Osteocyte (in vitro differentiated cells): ENCODE data around the gene ZNF302. TPM values are rescaled to one million over a fixed set of nuclear protein-coding genes. Genes with fewer than 3 reads are reported as not detected.

Source experiments
- DNase-seq: peaks from one replicate; pipeline ENCODE4 v3.0.0; 2021; ENCODE audit warnings: mixed read lengths; ENCODE audit not compliant: unreplicated experiment; ENCODE audit errors: extremely low spot score
- H3K27ac Mint-ChIP-seq: one replicate; pipeline ENCODE4 v1.8.0; 2021; ENCODE audit warnings: mild to moderate bottlenecking, mixed read lengths; ENCODE audit not compliant: unreplicated experiment
- H3K27me3 Mint-ChIP-seq: one replicate; pipeline ENCODE4 v1.8.0; 2021; ENCODE audit warnings: mixed read lengths; ENCODE audit not compliant: unreplicated experiment
- H3K36me3 Mint-ChIP-seq: one replicate; pipeline ENCODE4 v1.8.0; 2021; ENCODE audit warnings: mixed read lengths; ENCODE audit not compliant: unreplicated experiment
- H3K4me1 Mint-ChIP-seq: one replicate; pipeline ENCODE4 v1.8.0; 2021; ENCODE audit warnings: mixed read lengths; ENCODE audit not compliant: unreplicated experiment
- H3K4me3 Mint-ChIP-seq: one replicate; pipeline ENCODE4 v1.8.0; 2021; ENCODE audit warnings: mild to moderate bottlenecking, moderate library complexity, mixed read lengths; ENCODE audit not compliant: unreplicated experiment
- H3K9me3 Mint-ChIP-seq: one replicate; pipeline ENCODE4 v1.8.0; 2021; ENCODE audit warnings: mixed read lengths; ENCODE audit not compliant: unreplicated experiment
- CTCF ChIP-seq: fragments of 200-600 bp; sonication (generic); IDR thresholded peaks from 2 replicates; pipeline ENCODE4 v1.5.0; 2021; ENCODE audit warnings: antibody characterized with exemption, mild to moderate bottlenecking, moderate library complexity
- long read RNA-seq: library from polyadenylated mRNA; unstranded; transcript quantifications from one replicate; pipeline ENCODE4 v2.0.0, GENCODE V29; 2021
- total RNA-seq: library from RNA; stranded (reverse); gene quantifications from 2 replicates; pipeline ENCODE4 v1.2.1, GENCODE V29; 2021

The ZNF302 gene
- total RNA-seq = 34.7 and 35.0 TPM in 2 replicates
- long read RNA-seq, transcript ZNF302-213 (3 exons, 568 nt) = minor isoform, 5 of 276 reads
- long read RNA-seq, transcript ZNF302-206 (5 exons, 2,849 nt) = minor isoform, 8 of 276 reads
- long read RNA-seq, transcript ZNF302-203 (5 exons, 2,600 nt) = minor isoform, 67 of 276 reads
- long read RNA-seq, transcript ZNF302-201 (5 exons, 2,590 nt) = major isoform, 93 of 276 reads
- long read RNA-seq, partial matches to known transcripts = 4 of 276 reads
- long read RNA-seq, other reads (novel, unspliced or antisense) = 92 of 276 reads

GRCh38 chr19:34677386-34678084, at the start of gene ZNF302:
Gene ZNF302 (plus strand): TSS chr19:34677678. CDS start chr19:34678805, 1,127 bp downstream.
- peaks cover 13% of the 10 kb centered on the region for H3K9me3 Mint-ChIP-seq
- DNase-seq = peak; percentile 98
- H3K4me1 Mint-ChIP-seq = peaks cover 23% of the 10 kb centered on the region
- H3K27ac Mint-ChIP-seq = peak within 1 kb of the TSS; percentile 99
- no peak for TF ChIP-seq CTCF
- peaks cover 46% of the 10 kb centered on the region for H3K36me3 Mint-ChIP-seq
- peak within 1 kb of the TSS; percentile 96 for H3K4me3 Mint-ChIP-seq
- H3K27me3 Mint-ChIP-seq = no peaks in the 10 kb centered on the region

- DNase-seq = no peak
- no peak for TF ChIP-seq CTCF
- Mint-ChIP-seq H3K4me3 (no peak overlapping the region), H3K27me3 (no peaks in the 10 kb centered on the region), H3K27ac (no peak overlapping the region), H3K4me1 (no peaks in the 10 kb centered on the region), H3K36me3 (no peaks in the 10 kb centered on the region), H3K9me3 (no peaks in the 10 kb centered on the region)
Observed at GRCh38 chr19:34633802-34634201, 43.7 kb upstream of the ZNF302 start.

- Mint-ChIP-seq H3K27me3 (no peaks in the 10 kb centered on the region), H3K27ac (no peak overlapping the region), H3K9me3 (no peaks in the 10 kb centered on the region), H3K36me3 (no peaks in the 10 kb centered on the region), H3K4me1 (no peaks in the 10 kb centered on the region), H3K4me3 (no peak overlapping the region)
- DNase-seq = no peak
- TF ChIP-seq CTCF = peak; percentile 61
Observed at GRCh38 chr19:34639491-34640085, 37.9 kb upstream of the ZNF302 start.

GRCh38 chr19:34642241-34642640, 35.2 kb upstream of the ZNF302 start:
- no peak overlapping the region for H3K4me3 Mint-ChIP-seq
- no peaks in the 10 kb centered on the region for H3K36me3 Mint-ChIP-seq
- no peak for DNase-seq
- no peak overlapping the region for H3K27ac Mint-ChIP-seq
- H3K27me3 Mint-ChIP-seq = no peaks in the 10 kb centered on the region
- H3K4me1 Mint-ChIP-seq = no peaks in the 10 kb centered on the region
- H3K9me3 Mint-ChIP-seq = no peaks in the 10 kb centered on the region
- TF ChIP-seq CTCF = no peak

GRCh38 chr19:34644991-34645461, 32.5 kb upstream of the ZNF302 start:
- Mint-ChIP-seq H3K36me3 (no peaks in the 10 kb centered on the region), H3K9me3 (peaks cover 3% of the 10 kb centered on the region), H3K4me1 (no peaks in the 10 kb centered on the region), H3K27ac (no peak overlapping the region), H3K27me3 (no peaks in the 10 kb centered on the region), H3K4me3 (no peak overlapping the region)
- TF ChIP-seq CTCF = no peak
- no peak for DNase-seq
